Stimulated activated CD4-positive, alpha-beta T cell treated with anti-CD3 and anti-CD28 coated beads, Interleukin-15, amount 100 ng/mL, for 48 hours (primary cell): ENCODE results near the gene ARHGEF10L.
A peak's percentile ranks its signal among the peaks of the same experiment; 100 is the strongest.

Experiments used
- DNase-seq, 2 donors: peaks; one replicate each; pipeline ENCODE4 v3.0.0-alpha.2; 2020; ENCODE audit warnings: low read depth in 2 of 2

The ARHGEF10L gene

DNA sequence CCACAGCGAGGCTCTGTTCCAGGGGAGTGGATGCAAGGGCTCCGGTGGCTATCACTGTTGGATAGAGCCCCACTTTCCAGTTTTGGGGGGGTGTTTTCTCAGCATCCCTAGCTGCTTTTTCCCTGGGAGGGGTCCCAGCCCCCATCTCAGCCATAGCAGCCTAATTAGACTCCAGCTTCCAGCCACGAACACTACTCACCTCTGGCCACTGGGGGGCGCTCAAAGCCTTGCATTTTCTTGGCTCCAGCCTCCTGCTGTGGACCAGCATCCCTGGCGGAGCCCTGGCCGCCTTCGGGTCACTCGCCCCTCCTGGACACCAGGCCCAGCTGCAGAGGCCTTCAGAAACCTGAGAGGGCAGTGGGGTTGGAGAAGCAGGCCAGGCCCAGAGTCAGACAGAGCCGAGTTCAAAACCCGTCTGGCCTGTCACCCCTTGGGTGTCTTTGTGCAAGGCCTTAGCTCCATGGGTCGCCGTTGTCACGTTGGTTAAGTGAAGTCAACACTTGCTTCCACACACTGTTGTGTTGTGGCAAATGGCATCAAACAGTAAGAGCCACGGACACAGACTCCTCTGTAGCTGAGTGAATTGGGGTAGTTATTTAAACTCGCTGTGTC is 122.2 kb downstream of the ARHGEF10L start:
- peak; percentile 33 to 49 for DNase-seq

DNA sequence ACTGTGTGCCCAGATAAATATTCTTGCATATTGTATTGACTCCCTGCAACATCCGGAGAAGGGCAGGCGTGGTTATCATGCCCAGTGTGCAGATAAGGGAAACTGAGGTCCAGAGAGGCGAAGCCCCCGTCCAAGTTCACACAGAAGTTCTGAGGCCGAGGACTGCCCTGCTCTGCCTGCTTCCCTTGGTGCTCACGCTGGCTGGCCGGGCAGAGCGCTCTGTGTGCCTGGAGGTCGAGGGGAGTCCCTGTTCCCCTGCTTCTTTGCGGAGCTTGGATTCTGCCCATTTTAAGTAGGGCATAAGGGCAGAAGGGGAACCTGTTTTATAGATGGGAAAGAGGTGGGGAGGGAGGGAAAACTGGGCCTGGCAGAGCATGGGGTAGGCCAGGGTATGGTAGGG is 122.8 kb downstream of the ARHGEF10L start:
- no peak for DNase-seq

- no peak for DNase-seq
Observed at GRCh38 chr1:17662786-17663185, 123.3 kb downstream of the ARHGEF10L start.

DNA sequence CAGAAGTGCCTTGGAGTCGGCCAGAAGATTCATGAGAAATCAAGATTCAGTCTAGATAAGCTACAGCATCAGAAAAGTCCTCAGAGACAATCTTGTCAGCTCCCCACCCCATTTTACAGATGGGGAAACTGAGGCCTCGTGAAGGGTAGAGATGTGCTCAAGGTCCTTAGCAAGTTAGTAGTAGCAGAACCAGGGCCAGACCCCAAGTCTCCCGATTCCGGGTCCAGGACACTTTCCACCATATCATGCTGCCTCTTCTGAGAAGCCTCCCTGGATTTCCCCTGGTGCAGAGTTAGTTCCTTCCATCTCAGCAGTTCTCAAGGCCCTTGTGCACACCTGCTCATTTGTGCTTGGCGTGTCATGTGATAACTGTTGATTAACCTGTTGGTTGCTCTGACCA is 124.1 kb downstream of the ARHGEF10L start:
- DNase-seq, result no peak

- no peak for DNase-seq
Observed at GRCh38 chr1:17664322-17664721, 124.8 kb downstream of the ARHGEF10L start.

DNA sequence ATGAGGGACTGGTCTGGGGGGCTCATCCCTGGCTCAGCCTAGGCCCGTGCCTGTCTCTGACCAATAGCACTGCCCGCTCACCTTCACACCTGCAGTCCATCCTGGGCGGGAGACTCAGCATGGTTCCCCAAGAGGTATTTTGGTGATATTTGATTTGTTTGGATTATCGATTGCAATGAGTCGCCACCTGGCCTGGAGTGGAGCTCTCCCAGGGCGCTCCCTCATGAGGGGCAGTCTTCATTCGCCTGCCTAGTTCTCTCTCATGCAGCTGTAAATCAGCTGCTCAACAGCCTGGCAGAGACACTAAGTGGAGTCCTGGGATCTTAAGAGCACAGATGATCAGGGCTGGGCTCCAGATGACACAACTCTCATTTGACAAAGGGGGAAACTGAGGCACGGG is 125.6 kb downstream of the ARHGEF10L start:
- no peak for DNase-seq

- DNase-seq, result no peak
Observed at GRCh38 chr1:17665950-17666720, 126.6 kb downstream of the ARHGEF10L start.

- DNase-seq, result no peak
Observed at GRCh38 chr1:17667641-17668040, 128.1 kb downstream of the ARHGEF10L start.

DNA sequence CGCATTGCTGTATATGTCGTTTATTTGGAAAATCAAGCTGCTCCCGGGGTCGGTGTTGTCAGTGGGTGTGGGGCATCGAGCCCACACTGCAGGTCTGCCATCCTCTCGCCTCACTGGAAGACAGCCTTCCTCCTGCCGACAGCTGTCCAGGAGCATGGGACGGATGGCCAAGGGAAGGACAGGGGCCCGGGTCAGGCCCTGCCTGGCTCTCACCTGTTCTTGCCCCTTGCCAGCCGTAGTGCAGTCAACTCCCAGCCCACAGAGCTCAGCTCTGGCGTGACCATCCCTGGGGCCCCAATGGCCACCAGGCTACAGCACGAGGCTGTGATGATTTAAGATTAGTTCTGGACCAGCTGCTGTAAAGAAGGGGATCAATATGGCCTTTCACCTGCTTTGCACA is 128.7 kb downstream of the ARHGEF10L start:
- DNase-seq, result no peak

- DNase-seq, result no peak
Observed at GRCh38 chr1:17668624-17669175, 129.2 kb downstream of the ARHGEF10L start.

DNA sequence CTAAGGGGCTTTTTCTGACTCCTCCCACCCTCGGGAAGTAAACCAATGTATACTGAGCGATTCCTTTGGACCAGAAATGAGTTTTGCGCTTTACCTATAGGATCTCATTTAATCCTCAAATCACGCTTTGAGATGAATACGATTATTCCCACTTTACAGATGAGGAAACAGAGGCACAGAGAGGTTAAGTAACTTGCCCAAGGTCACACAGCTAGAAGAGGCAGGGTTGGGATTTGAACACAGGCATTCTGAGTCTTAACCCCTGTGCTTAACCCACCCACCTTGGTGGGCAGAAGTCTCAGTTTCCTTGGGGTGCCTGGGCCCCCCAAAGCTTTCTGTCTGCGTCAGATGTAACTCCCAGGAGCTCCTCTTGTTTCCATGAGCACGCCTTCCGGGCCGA is 129.8 kb downstream of the ARHGEF10L start:
- no peak for DNase-seq

DNA sequence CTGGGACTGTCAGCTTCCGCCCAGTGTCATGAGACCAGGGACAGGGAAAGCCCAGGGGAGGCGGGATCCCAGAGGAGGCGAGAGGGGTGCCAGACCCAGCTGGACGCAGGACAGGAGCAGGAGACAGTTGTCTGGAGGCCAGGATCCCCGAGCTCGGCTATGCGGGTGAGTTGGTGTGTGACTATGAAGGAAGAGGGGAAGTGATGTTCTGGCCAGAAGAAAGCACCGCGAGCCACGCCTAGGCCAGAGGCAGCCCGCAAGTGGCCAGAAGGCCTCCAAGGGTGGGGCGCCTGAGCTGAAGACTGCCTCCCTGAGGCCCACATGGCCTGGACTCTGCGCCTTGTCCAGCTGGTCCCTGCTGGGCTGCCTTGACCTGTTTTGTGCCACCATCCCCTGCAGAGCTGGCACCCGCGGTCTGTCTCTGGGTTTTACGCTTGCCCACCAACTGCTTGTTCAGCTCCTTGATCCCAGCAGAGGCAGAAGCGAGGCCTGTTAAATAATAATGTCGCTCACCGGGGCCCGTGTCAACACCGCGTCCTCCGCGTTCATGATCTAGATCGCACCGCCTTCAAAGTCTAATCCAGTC is 130.5 kb downstream of the ARHGEF10L start:
- DNase-seq, result no peak

DNA sequence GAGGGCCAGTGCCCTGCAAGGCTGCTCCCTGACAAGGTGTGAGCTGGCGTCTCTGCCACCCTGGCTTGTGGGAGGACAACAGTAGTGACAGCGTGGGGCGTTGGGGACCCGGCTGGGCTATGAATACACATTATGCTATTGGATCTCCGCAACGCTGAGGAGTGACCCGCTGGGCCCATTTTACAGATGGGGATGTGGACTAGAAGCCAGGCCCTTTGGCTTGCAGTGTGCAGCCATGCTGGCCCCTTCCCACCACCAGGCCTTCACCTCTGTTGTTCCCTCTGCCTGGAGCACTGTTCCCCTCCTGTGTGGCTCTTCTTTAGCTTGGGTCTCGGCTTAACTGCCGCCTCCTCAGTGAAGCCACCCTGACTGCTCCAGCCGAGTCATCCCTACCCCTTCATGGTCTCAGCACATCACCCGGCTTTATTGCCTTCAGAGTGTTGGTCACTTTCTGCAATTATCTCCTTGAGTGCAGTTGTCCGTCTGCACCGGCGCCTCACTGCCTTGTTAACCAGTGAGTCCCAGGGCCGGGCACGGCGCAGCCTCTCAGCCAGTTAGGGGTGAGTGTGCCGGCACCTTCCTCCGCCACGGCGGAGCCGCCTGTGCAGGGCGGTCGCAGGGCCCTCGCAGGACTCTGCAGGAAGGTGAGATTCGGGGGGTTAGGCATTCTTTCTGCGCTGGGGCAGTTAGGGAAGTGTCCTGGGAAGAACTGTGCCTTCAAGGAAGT is 131.3 kb downstream of the ARHGEF10L start:
- DNase-seq, result no peak

DNA sequence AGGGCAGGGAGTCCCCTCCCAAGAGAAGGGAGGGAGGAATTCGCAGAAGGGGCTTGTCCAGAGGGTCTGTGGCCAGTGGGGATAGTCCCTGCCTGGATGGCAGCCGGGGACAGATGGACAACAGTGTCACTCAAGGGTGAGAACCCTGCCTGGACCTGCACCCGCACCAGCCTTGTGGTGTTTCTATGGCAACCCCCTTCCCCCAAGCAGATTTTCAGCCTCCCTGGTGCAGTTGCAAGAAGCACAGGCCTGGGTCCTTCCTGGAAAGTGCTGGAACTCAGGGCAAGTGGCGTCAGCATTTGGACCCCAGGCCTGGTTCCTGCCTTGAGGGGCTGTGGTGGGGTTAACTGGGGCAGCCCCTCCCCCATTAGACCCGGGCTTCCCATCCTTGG is 131.8 kb downstream of the ARHGEF10L start:
- no peak for DNase-seq

GRCh38 chr1:17671741-17672140 is 132.2 kb downstream of the ARHGEF10L start:
- DNase-seq, result no peak

DNA sequence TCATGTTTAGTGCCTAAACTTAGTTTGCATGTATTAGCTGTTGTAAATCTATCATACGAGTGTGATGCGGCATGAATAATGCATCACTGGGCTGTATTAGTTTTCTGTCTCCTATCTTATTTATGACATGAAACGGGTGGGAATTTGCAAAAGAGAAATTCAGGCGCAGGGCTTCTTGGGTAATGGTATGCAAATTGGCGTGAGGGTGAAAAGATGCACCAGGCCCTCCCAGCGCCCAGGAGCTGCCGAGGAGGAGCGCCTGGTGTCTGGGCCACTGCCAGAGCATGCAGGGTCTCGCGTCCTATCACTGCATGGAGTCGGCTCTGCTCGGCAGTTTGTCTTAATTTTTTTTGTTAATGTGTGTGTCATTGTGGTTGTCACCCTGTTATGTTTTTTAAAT is 132.7 kb downstream of the ARHGEF10L start:
- no peak for DNase-seq

DNA sequence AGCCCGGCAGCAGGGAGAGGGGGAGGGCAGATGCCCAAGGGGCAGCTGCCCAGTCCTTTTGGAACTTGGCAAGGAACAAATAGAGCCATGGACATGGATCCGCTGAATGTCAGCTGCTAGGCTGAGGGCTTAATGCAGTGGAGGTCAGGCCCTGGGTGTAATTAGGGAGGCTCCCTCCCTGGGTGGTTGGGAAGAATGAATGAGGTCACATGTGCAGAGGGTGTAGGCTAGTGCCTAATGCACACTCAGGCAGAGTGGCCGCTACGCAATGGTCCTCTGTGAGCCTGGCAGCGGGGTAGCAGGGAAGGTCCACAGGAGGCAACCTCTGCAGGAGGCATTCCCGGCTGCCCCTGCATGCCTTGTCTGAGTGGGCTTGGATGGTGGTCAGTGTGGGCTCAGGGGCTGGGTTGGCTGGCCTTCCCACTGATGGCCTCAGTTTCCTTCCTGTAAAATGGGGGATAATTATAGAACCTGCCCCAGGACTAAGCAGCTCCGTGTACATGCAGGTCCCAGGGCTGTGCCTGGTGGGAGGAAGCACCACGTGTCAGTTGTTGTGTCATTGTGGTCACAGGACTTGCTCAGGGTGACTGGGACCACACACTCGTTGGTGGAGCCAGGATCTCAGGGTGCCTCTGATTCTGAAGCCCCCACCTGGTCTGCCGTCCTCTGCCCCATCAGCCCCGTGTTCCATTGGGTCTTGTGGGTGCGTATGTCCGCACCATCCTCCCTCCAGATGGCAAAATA is 134.0 kb downstream of the ARHGEF10L start:
- no peak for DNase-seq

- DNase-seq, result no peak
Observed at GRCh38 chr1:17674726-17675500, 135.4 kb downstream of the ARHGEF10L start.

GRCh38 chr1:17675744-17676143 is 136.2 kb downstream of the ARHGEF10L start:
- no peak for DNase-seq

GRCh38 chr1:17676387-17677060 is 137.0 kb downstream of the ARHGEF10L start:
- DNase-seq, result no peak
